ENCODE data around the gene CYB5R2. TPM values are rescaled to one million over a fixed set of nuclear protein-coding genes. Genes with fewer than 3 reads are reported as not detected.

Gene CYB5R2
- total and polyA plus RNA-seq, 7 donors = 1.4 to 7.8 (median 3.6) TPM

DNA sequence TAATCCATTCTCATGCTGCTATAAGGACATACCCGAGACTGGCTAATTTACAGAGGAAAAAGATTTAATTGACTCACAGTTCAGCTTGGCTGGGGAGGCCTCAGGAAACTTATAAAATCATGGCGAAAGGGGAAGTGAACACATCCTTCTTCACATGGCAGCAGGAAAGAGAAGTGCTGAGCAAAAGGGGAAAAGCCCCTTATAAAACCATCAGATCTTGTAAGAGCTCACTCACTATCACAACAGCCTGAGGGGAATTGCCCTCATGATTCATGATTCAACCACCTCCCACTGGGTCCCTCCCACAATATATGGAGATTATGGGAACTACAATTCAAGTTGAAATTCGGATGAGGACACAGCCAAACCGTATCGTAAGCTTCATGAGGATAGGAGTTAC is 3.8 kb upstream of the CYB5R2 start:
- no peak for DNase-seq
- Histone ChIP-seq H3K4me3 (no peak overlapping the region), H3K4me1 (peaks cover 0 to 35% (median 21%) of the 10 kb centered on the region in 4 donors), H3K36me3 (no peaks in the 10 kb centered on the region), H3K27me3 (peaks cover 4 to 27% (median 20%) of the 10 kb centered on the region in 3 donors), H3K9me3 (no peaks in the 10 kb centered on the region), H3K27ac (no peak overlapping the region)
- no peak for TF ChIP-seq POLR2A (IDR thresholded peaks at IDR 0.05)
- TF ChIP-seq, protein P1, sequence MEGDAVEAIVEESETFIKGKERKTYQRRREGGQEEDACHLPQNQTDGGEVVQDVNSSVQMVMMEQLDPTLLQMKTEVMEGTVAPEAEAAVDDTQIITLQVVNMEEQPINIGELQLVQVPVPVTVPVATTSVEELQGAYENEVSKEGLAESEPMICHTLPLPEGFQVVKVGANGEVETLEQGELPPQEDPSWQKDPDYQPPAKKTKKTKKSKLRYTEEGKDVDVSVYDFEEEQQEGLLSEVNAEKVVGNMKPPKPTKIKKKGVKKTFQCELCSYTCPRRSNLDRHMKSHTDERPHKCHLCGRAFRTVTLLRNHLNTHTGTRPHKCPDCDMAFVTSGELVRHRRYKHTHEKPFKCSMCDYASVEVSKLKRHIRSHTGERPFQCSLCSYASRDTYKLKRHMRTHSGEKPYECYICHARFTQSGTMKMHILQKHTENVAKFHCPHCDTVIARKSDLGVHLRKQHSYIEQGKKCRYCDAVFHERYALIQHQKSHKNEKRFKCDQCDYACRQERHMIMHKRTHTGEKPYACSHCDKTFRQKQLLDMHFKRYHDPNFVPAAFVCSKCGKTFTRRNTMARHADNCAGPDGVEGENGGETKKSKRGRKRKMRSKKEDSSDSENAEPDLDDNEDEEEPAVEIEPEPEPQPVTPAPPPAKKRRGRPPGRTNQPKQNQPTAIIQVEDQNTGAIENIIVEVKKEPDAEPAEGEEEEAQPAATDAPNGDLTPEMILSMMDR (IDR thresholded peaks at IDR 0.05) = no peak
- TF ChIP-seq POLR2AphosphoS5 (IDR thresholded peaks at IDR 0.05) = no peak
- no peak for TF ChIP-seq EP300 (IDR thresholded peaks at IDR 0.05)
- intact Hi-C loops (cut with DNase I) = no loop called here
- 66% methylated on average over 5 of the region's 5 CpGs for WGBS, 2 donors

DNA sequence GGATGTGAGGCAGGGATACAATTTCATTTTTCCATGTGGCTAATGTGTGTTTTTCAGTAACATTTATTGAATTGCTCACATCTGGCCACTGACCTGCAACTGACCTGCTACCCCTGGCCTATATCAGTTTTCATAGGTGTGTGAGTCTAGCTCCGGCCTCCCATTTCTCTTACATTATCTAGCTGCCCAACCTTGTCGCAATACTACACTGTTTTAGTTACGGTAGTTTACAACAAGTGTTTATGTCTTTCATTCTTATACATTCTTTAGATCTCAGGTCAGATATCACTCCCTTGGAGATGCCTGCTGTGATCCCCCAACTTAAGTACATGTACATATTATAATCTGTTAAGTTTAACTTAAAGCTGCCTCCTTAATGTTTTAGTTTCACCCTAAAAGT is 2.3 kb upstream of the CYB5R2 start:
- no peak for DNase-seq
- TF ChIP-seq, protein P1 (IDR thresholded peaks at IDR 0.05) = no peak
- TF ChIP-seq POLR2AphosphoS5 (IDR thresholded peaks at IDR 0.05) = no peak
- no peak for TF ChIP-seq POLR2A (IDR thresholded peaks at IDR 0.05)
- no peak for TF ChIP-seq EP300 (IDR thresholded peaks at IDR 0.05)
- Histone ChIP-seq H3K4me1 (peaks cover 0 to 35% (median 21%) of the 10 kb centered on the region in 4 donors), H3K36me3 (no peaks in the 10 kb centered on the region), H3K4me3 (no peak overlapping the region), H3K27ac (no peak overlapping the region), H3K27me3 (peaks cover 4 to 32% (median 21%) of the 10 kb centered on the region in 3 donors), H3K9me3 (no peaks in the 10 kb centered on the region)
- WGBS, 2 donors = 77 to 93% methylated on average over 3 of the region's 3 CpGs
- intact Hi-C loops (cut with DNase I) = no loop called here

DNA sequence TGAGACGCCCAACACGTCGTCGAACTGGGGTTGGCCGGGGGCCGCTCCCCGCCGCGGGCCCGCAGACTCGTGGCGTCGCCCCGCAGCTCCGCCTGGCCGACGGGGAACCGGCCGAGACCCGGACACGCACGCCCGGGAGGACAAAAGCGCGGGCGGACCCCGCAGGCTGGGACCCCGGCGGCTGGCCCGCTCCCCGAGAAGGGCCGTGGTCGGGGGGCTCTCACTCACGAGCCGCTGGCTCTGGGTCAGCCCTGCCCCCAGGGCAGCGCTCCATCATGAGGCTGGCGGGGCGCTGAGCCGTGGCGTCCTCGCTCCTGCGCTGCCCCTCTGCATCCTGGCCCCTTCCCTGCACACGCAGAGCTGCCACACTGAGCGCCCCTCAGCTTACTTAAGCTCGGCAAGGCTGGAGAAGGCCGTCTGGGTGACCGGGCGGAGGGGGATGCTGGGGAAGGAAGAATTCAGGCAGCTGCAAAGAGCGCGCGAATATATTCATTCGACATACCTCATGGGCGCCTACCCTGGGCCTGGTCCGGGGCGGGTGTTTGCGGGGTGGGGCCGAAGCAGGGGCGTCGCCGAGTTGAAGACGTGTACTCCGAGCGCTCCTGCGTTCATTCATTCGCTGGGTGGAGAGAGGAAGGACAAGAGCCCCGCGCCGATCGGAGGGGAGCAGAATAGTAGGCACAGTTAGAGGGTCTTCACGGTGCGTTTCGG is 579 bp upstream of the CYB5R2 start:
- no peaks in the 10 kb centered on the region for H3K9me3 ChIP-seq
- 1 to 3% methylated on average over 72 of the region's 72 CpGs for WGBS, 2 donors
- H3K4me1 ChIP-seq = peaks cover 0 to 35% (median 21%) of the 10 kb centered on the region in 4 donors
- no peaks in the 10 kb centered on the region for H3K36me3 ChIP-seq
- DNase-seq = peak; percentile 72
- peak overlapping the region; percentile 40 to 61 (median 58) for H3K27ac ChIP-seq
- intact Hi-C loops (cut with DNase I) = no loop called here
- peak overlapping the region; percentile 27 to 59 (median 50) for H3K4me3 ChIP-seq
- TF ChIP-seq POLR2AphosphoS5 (IDR thresholded peaks at IDR 0.05) (no peak), POLR2A (IDR thresholded peaks at IDR 0.05) (no peak), EP300 (IDR thresholded peaks at IDR 0.05) (no peak)
- TF ChIP-seq, protein P1 (IDR thresholded peaks at IDR 0.05) = no peak
- peaks cover 4 to 32% (median 21%) of the 10 kb centered on the region in 3 donors for H3K27me3 ChIP-seq

DNA sequence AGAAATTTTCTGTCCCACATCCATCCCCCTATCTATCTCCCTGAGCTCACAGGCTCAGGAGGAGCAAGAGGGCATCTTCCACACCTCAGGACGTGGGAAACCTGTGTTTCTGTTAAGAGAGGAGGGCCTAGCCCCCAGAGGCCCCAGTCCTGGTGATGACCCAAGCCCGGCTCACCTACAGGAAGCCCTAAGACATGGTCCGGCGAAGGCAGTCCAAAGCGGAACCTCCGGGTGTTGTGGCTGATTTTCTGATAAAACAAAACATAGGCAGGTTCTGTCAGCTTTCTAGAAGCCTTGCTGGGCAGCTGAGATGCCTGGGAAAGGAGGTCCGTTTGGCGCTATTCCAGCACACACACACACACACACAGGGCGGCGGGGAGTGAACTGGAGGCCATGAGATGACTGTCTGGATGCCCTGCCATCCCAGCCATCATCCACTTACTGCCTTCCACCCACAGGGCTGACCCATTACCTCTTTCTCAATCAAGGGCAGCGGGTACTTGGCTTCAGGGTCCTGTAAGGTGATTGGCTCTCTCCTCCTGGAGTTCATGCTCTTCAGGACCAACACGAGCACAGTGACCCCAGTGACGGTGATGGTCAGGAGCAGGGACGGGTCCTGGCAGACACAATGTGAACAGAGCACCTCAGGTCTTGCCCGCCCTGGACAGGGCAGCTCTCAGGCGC is 882 bp downstream of the CYB5R2 start:
- no peak for TF ChIP-seq POLR2AphosphoS5 (IDR thresholded peaks at IDR 0.05)
- TF ChIP-seq, protein P1 (IDR thresholded peaks at IDR 0.05) = no peak
- no peak for TF ChIP-seq EP300 (IDR thresholded peaks at IDR 0.05)
- TF ChIP-seq POLR2A (IDR thresholded peaks at IDR 0.05) = no peak
- Histone ChIP-seq H3K4me1 (peaks cover 0 to 24% (median 18%) of the 10 kb centered on the region in 4 donors), H3K27me3 (peaks cover 4 to 32% (median 21%) of the 10 kb centered on the region in 3 donors), H3K27ac (no peak overlapping the region), H3K9me3 (no peaks in the 10 kb centered on the region), H3K4me3 (peak overlapping the region in 1 of 4 donors; percentile 46), H3K36me3 (no peaks in the 10 kb centered on the region)
- DNase-seq = no peak
- intact Hi-C loops (cut with DNase I) = no loop called here
- 91 to 93% methylated on average over 16 of the region's 16 CpGs for WGBS, 2 donors
